PC-3 (cell line): ENCODE measurements around the gene MEF2C. TPM values are rescaled to one million over a fixed set of nuclear protein-coding genes. Genes with fewer than 3 reads are reported as not detected.

Experiments used
- ATAC-seq: fragments of 200-7000 bp; cut with Tn5 transposase; 2 replicates; pipeline ENCODE4 v1.9.1; 2020; ENCODE audit warnings: mild to moderate bottlenecking, moderate library complexity
- BruUV-seq: library from RNA; stranded (reverse); fragments of 400-500 nt; replicated peaks from 2 replicates; lab custom pipeline; 2021; lab: Mats Ljungman, UMichigan
- CTCF ChIA-PET: fragments of 300-600 bp; sonication (Branson Sonifier 250); formaldehyde crosslinking; loops from one replicate; lab custom pipeline; 2022; ENCODE audit warnings: antibody characterized with exemption; lab: Charles Lee
- POLR2A ChIA-PET: fragments of 300-600 bp; sonication (Branson Sonifier 250); formaldehyde crosslinking; loops from one replicate; lab custom pipeline; 2022; ENCODE audit warnings: antibody characterized with exemption; ENCODE audit not compliant: unreplicated experiment; lab: Charles Lee
- DNase-seq: peaks from one replicate; pipeline ENCODE4 v3.0.0-alpha.2; 2015
- H2AFZ ChIP-seq: fragments of 300-600 bp; sonication (generic); 2 replicates; pipeline ENCODE4 v1.6.0; 2016; ENCODE audit warnings: antibody characterized with exemption, low read length
- H3F3A ChIP-seq: fragments of 300-600 bp; sonication (generic); one replicate; pipeline ENCODE4 v1.6.0; 2017; ENCODE audit warnings: antibody characterized with exemption, low read length, control low read depth, mild to moderate bottlenecking; ENCODE audit not compliant: unreplicated experiment
- H3K27ac ChIP-seq: fragments of 300-600 bp; sonication (generic); 2 replicates; pipeline ENCODE4 v1.5.1; 2016; ENCODE audit warnings: mild to moderate bottlenecking, low read length
- H3K27me3 ChIP-seq: fragments of 300-600 bp; sonication (generic); 2 replicates; pipeline ENCODE4 v1.6.1; 2016; ENCODE audit warnings: low read length, mixed read lengths
- H3K36me3 ChIP-seq: fragments of 300-600 bp; sonication (generic); 2 replicates; pipeline ENCODE4 v1.6.1; 2016; ENCODE audit warnings: low read depth, mixed run types, low read length, mixed read lengths
- H3K4me1 ChIP-seq: fragments of 300-600 bp; sonication (generic); 2 replicates; pipeline ENCODE4 v1.5.1; 2016; ENCODE audit warnings: low read length; ENCODE audit not compliant: insufficient read depth
- H3K4me2 ChIP-seq: fragments of 300-600 bp; sonication (generic); 2 replicates; pipeline ENCODE4 v1.6.0; 2016; ENCODE audit warnings: low read length
- H3K4me3 ChIP-seq: fragments of 300-600 bp; sonication (generic); 2 replicates; pipeline ENCODE4 v1.5.1; 2016; ENCODE audit warnings: mild to moderate bottlenecking, low read length, mixed read lengths
- H3K79me2 ChIP-seq: fragments of 300-600 bp; sonication (generic); 2 replicates; pipeline ENCODE4 v1.6.1; 2017; ENCODE audit warnings: low read length, mixed read lengths
- H3K9ac ChIP-seq: fragments of 300-600 bp; sonication (generic); 2 replicates; pipeline ENCODE4 v1.6.0; 2016; ENCODE audit warnings: mild to moderate bottlenecking, low read length
- H3K9me2 ChIP-seq: fragments of 300-600 bp; sonication (generic); replicated peaks from 2 replicates; pipeline ENCODE4 v1.6.1; 2016; ENCODE audit warnings: mixed run types, low read length, mixed read lengths
- H3K9me3 ChIP-seq: fragments of 300-600 bp; sonication (generic); 2 replicates; pipeline ENCODE4 v1.6.1; 2016; ENCODE audit warnings: low read length, mixed read lengths
- H4K20me1 ChIP-seq: fragments of 300-600 bp; sonication (generic); 2 replicates; pipeline ENCODE4 v1.6.1; 2016; ENCODE audit warnings: low read length, mixed read lengths
- CTCF ChIP-seq: fragments of 300-600 bp; sonication (generic); conservative IDR thresholded peaks from 2 replicates; pipeline ENCODE4 v1.5.1; 2017; ENCODE audit warnings: antibody characterized with exemption, low read depth, mild to moderate bottlenecking, low read length
- EZH2 ChIP-seq: fragments of 300-600 bp; sonication (generic); IDR thresholded peaks from one replicate; pipeline ENCODE4 v1.6.1; 2017; ENCODE audit warnings: antibody characterized with exemption, mild to moderate bottlenecking, low read length; ENCODE audit not compliant: unreplicated experiment
- EZH2phosphoT487 ChIP-seq: fragments of 300-600 bp; sonication (generic); IDR thresholded peaks from 2 replicates; pipeline ENCODE4 v1.6.1; 2018; ENCODE audit warnings: mild to moderate bottlenecking, antibody characterized with exemption, low read length, borderline replicate concordance
- intact Hi-C: fragments of 100-400 bp; cut with micrococcal nuclease; formaldehyde crosslinking; loops from 2 replicates; pipeline ENCODE4 v1.9.0; 2023
- total RNA-seq: library from RNA; depleted of rRNA; stranded (reverse); fragments of >200 nt; gene quantifications from 2 replicates; pipeline ENCODE4 v1.2.3, GENCODE V29; 2014

MEF2C gene
- total RNA-seq, 1 experiment from 2014 or later: 8.0 TPM

- no peaks in the 10 kb centered on the region for H3K79me2 ChIP-seq
- intact Hi-C loops: loop anchor here (1.0 to 10.0 kb wide), 9 partner anchors 149 to 1706 kb away; no protein-coding TSS in a partner anchor
- H3K36me3 ChIP-seq: no peaks in the 10 kb centered on the region
- H3K9me2 ChIP-seq: no peaks in the 10 kb centered on the region
- CTCF ChIA-PET: interaction anchor here (0.5 to 0.7 kb wide), 6 partner anchors 144 to 1547 kb away, joined by 3 to 9 read pairs (median 3); no protein-coding TSS in a partner anchor
- H3K4me3 ChIP-seq: no peak overlapping the region
- POLR2A ChIA-PET: interaction anchor here (0.5 kb wide), 1 partner anchor 154 kb away, joined by 5 read pairs; the partner anchor contains the start of gene MEF2C
- no peak overlapping the region for H3K9ac ChIP-seq
- H3K27me3 ChIP-seq: no peaks in the 10 kb centered on the region
- H3K27ac ChIP-seq: no peak overlapping the region
- TF ChIP-seq CTCF: peak; percentile 84
- TF ChIP-seq EZH2: no peak
- TF ChIP-seq EZH2phosphoT487: no peak
- ATAC-seq: peak; percentile 67
- no peaks in the 10 kb centered on the region for H3F3A ChIP-seq
- DNase-seq: peak; percentile 88
- H3K9me3 ChIP-seq: no peaks in the 10 kb centered on the region
- no TSS peak for BruUV-seq
- H3K4me2 ChIP-seq: no peak overlapping the region
- H4K20me1 ChIP-seq: no peaks in the 10 kb centered on the region
- no peak overlapping the region for H2AFZ ChIP-seq
- H3K4me1 ChIP-seq: 0 out of 2 replicates have a peak, but pooled peaks cover 3% of the 10 kb centered on the region
These were observed 153.7 kb downstream of the MEF2C start for GRCh38 chr5:88729084-88729828.

DNA sequence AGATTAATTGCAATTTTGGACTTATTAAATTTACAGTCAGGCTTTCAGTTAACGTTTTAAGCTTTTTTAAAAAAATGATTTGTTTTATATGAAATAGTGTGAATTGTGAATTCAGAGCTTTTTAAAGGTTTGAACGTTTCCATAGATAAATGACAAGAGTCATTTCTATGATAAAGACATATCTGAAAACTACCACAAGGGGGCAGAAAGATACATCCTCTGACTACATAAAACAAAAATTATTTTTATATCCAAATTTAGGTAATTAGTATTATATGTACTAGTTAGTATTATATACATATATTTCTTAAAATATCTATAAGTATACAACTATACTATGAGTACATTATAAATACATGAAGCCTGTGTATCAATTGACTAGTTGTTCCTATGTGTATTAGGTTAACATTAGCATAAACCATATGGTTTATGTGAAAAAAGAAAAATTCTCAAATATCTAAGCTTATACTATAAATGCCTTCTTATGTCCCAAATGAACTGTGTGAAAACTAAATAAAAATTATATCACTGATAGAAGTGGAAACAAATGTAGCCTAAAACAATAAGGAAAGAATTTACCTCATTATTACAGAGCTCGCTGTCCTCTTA, 155.2 kb downstream of the MEF2C start:
- Histone ChIP-seq H3K4me1 (0 out of 2 replicates have a peak, but pooled peaks cover 3% of the 10 kb centered on the region), H3K36me3 (no peaks in the 10 kb centered on the region), H3K9me2 (no peaks in the 10 kb centered on the region), H3K9me3 (no peaks in the 10 kb centered on the region), H4K20me1 (no peaks in the 10 kb centered on the region), H3K9ac (no peak overlapping the region), H3F3A (no peaks in the 10 kb centered on the region), H2AFZ (no peak overlapping the region), H3K79me2 (no peaks in the 10 kb centered on the region), H3K4me2 (no peak overlapping the region), H3K27me3 (no peaks in the 10 kb centered on the region), H3K27ac (no peak overlapping the region), H3K4me3 (no peak overlapping the region)
- intact Hi-C loops: loop anchor here (2.0 to 10.0 kb wide), 6 partner anchors 304 to 1707 kb away; no protein-coding TSS in a partner anchor
- CTCF ChIA-PET: interaction anchor here (0.6 to 1.1 kb wide), 4 partner anchors 36 to 1538 kb away, joined by 3 to 4 read pairs (median 3); partner anchors contain the start of gene MEF2C
- BruUV-seq: no TSS peak
- POLR2A ChIA-PET: interaction anchor here (0.6 to 0.7 kb wide), 2 partner anchors 155 to 509 kb away, joined by 3 to 14 read pairs; partner anchors contain the start of gene MEF2C
- ATAC-seq: no peak
- peak; percentile 61 for DNase-seq
- TF ChIP-seq CTCF: peak; percentile 46
- no peak for TF ChIP-seq EZH2phosphoT487
